Measurements from ENCODE around the gene LMAN2. TPM values are rescaled to one million over a fixed set of nuclear protein-coding genes. Genes with fewer than 3 reads are reported as not detected.
"Not testable (repeated sequence)": the region's sequence is repeated elsewhere in the genome, so short reads cannot be mapped to it uniquely, and the experiment has no call there.

LMAN2 gene
- total RNA-seq, 2 experiments from 2014 or later, result 133 to 140 TPM

DNA sequence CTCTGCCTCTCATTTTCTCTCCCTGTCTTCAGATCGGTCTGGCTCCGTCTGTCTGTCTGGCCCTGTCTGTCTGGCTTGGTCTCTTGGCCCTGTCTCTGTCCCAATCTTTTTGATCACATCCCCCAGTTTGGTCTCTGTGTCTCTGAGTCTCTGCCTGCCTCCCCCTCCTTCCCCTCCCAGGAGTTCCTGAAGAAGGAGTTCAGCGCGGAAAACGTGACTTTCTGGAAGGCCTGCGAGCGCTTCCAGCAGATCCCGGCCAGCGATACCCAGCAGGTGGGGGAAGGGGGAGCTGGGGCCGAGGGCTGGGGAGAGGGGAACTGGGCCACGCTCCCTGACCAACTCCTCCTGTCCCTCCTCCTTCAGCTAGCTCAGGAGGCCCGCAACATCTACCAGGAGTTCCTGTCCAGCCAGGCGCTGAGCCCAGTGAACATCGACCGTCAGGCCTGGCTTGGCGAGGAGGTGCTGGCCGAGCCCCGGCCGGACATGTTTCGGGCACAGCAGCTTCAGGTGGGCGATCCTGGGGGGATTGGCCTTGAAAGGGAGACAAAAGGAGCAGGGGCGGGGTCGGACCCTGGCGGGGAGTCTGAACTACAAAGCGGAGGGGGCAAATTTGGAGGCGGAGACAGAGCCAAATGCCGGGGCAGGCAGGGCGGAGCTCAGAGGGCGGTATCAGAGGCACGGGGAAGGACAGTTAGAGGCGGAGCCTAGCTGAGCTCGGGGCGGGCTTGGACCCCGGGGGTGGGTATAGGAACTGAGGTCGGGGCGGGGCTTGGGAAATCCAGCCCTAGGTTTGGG is 15.3 kb upstream of the LMAN2 start:
- H3K27me3 Mint-ChIP-seq, result no peaks in the 10 kb centered on the region
- CTCF ChIA-PET, result interaction anchor here (1.4 to 22.1 kb wide), 4 partner anchors 9 to 88 kb away, joined by 3 to 405 read pairs (median 9); partner anchors contain the start of genes RGS14 and SLC34A1
- no peak overlapping the region for H3K4me3 Mint-ChIP-seq

DNA sequence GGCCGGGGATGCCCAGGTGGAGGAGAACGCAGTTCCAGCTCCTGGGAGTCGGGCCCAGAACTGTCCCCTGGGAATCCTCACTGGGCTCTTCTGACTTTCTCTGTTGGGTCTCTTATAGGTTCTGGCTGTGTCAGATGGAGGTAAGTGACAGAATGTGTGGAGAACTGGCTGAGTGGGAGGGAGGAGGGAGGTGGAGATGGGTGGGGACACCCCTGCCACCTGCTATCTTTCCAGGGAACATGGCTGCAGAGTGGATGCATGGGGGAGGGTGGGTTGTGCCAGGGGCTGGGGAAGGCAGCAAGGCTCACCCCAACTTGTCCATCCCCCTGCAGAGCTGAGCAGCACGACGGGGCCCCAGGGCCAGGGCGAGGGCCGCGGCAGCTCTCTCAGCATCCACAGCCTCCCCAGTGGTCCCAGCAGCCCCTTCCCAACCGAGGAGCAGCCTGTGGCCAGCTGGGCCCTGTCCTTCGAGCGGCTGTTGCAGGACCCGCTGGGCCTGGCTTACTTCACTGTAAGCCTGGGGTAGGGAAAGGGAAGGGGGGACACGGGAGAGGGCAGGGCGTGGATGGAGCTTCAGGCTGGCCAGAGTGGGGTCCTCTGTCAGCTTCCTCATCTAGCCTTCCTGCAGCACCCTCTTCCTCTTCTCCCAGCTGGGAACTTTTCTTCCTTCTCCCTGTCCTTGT is 14.5 kb upstream of the LMAN2 start:
- CTCF ChIA-PET, result interaction anchor here (1.4 to 22.1 kb wide), 3 partner anchors 20 to 89 kb away, joined by 3 to 405 read pairs (median 10); partner anchors contain the start of gene SLC34A1
- Mint-ChIP-seq H3K4me1 (peaks cover 67% of the 10 kb centered on the region), H3K27ac (no peak overlapping the region), H3K36me3 (peaks cover 31% of the 10 kb centered on the region), H3K4me3 (no peak overlapping the region), H3K27me3 (no peaks in the 10 kb centered on the region), H3K9me3 (ENCODE audit: low read depth) (no peaks in the 10 kb centered on the region)
- DNase-seq (no peak), ATAC-seq (no peak)

More for the DNA sequence above, 15.3 kb upstream of the LMAN2 start:
- DNase-seq (no peak), ATAC-seq (no peak)
- Mint-ChIP-seq H3K27ac (no peak overlapping the region), H3K36me3 (peaks cover 35% of the 10 kb centered on the region), H3K4me1 (peaks cover 66% of the 10 kb centered on the region), H3K9me3 (ENCODE audit: low read depth) (no peaks in the 10 kb centered on the region)

DNA sequence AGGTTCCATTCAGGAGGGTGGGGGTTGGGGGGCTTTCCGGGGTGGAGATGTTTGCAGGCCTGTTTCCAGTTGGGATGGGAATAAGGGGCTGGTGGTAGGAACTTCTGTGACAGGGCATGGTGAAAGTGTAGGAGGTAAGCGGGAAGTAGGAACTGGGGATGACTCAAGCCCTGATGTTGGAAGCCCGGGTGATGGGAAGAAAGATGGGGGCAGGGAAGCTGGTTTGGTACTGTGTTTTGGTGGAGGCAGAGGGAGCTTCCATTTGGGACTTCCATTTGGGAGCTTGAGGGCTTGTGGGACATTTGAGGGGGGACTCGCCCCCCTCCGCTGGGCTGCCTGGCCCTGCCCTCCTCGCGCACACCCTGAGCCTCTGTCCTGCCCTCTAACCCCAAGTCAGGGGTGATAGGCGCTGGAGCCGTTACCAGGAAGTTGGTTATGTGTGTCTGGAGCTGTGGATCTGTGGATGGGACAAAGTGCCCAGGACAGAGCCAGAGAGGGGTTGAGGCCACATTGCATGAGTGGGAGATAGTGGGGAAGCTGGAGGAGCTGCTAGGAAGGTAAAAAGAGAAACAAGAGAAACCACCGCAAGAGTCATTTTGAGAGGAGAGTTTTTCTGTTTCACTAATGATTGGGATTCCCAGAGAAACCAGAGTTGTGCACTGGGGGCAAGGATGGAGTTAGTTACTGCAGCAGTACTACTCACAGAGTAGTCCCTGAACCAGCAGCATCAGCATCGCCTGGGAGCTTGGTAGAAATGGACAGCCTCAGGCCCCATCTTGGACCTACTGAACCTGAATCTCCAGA is 12.9 kb upstream of the LMAN2 start:
- peak; percentile 65 for DNase-seq
- H3K9me3 Mint-ChIP-seq (ENCODE audit: low read depth), result no peaks in the 10 kb centered on the region
- peaks cover 35% of the 10 kb centered on the region for H3K36me3 Mint-ChIP-seq
- H3K4me3 Mint-ChIP-seq, result peak overlapping the region; percentile 43
- ATAC-seq, result peak; percentile 47
- peaks cover 74% of the 10 kb centered on the region for H3K4me1 Mint-ChIP-seq
- peak overlapping the region; percentile 78 for H3K27ac Mint-ChIP-seq
- H3K27me3 Mint-ChIP-seq, result no peaks in the 10 kb centered on the region
- CTCF ChIA-PET, result interaction anchor here (1.0 to 22.1 kb wide), 6 partner anchors 9 to 90 kb away, joined by 3 to 405 read pairs (median 4); partner anchors contain the start of genes LMAN2 and SLC34A1

DNA sequence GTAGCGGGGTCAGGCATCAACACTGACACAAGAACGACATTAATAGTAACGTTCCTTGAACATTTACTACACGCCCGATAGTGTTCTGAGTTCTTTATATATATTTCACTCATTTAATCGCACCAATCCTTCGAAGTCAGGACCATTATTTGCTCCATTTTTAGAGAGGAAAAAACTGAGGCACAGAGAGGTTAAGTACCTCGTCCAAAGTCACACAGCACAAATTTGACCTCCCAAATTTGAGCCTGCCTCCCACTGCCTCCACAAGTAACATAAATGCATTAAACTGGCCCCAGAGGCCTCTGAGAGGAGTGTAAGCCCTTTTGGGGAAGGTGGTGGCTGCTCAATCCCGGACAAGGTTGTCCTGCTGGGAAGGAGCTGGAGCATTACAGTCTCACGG is 12.1 kb upstream of the LMAN2 start:
- H3K27ac Mint-ChIP-seq, result no peak overlapping the region
- peaks cover 31% of the 10 kb centered on the region for H3K36me3 Mint-ChIP-seq
- H3K9me3 Mint-ChIP-seq (ENCODE audit: low read depth), result no peaks in the 10 kb centered on the region
- CTCF ChIA-PET, result interaction anchor here (1.2 to 22.1 kb wide), 3 partner anchors 9 to 23 kb away, joined by 3 to 405 read pairs (median 4); partner anchors contain the start of genes LMAN2 and SLC34A1
- H3K4me3 Mint-ChIP-seq, result peak overlapping the region; percentile 74
- ATAC-seq (no peak), DNase-seq (no peak)
- H3K4me1 Mint-ChIP-seq, result peaks cover 74% of the 10 kb centered on the region
- H3K27me3 Mint-ChIP-seq, result no peaks in the 10 kb centered on the region

DNA sequence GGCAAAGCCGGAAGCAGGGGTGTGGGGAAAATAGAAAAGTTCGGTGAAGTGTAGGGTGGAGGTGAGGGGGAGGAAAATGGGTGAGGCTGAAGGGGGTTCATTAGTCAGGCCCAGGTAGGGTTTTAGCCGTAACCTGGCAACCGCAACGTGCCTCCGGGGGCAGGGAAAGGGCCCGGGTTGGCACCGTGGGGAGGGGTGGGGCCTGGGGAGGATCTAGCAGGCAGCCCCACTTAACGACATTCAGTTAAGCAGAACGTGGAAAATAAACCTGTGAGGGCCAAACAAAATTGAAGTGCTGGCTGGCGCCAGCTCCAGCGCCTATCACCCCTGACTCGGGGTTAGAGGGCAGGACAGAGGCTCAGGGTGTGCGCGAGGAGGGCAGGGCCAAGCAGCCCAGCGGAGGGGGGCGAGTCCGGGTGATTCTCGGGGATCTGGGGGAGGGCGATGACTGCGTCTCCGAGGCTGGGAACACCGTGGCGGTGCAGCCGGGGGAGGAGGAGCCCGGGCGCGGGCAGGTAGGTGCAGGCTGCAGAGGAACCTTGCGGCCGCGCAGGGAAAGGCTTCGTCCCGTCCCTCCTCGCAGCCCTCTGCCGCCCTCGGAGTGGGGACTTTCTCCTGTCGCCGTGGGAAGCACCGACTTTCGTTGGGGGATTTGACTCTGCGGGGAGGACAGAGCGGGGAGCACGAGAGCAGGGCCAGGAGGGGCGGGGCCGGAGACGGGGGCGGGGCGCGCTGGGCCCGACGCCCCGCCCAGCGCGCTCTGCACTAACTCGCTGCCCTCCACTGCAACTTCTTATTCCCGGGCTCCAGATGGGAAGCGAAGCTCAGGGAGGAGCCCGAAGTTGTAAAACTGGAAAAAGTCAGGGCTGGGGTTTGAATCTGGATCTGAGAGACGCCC is 11.4 kb upstream of the LMAN2 start:
- peaks cover 26% of the 10 kb centered on the region for H3K36me3 Mint-ChIP-seq
- peak overlapping the region; percentile 74 for H3K4me3 Mint-ChIP-seq
- DNase-seq (peak; percentile 68), ATAC-seq (peak; percentile 75)
- no peaks in the 10 kb centered on the region for H3K9me3 Mint-ChIP-seq (ENCODE audit: low read depth)
- no peaks in the 10 kb centered on the region for H3K27me3 Mint-ChIP-seq
- peak overlapping the region; percentile 64 for H3K27ac Mint-ChIP-seq
- CTCF ChIA-PET, result interaction anchor here (0.7 to 22.1 kb wide), 10 partner anchors 8 to 53 kb away, joined by 3 to 405 read pairs (median 4); partner anchors contain the start of genes LMAN2, PFN3 and SLC34A1
- H3K4me1 Mint-ChIP-seq, result peaks cover 71% of the 10 kb centered on the region

DNA sequence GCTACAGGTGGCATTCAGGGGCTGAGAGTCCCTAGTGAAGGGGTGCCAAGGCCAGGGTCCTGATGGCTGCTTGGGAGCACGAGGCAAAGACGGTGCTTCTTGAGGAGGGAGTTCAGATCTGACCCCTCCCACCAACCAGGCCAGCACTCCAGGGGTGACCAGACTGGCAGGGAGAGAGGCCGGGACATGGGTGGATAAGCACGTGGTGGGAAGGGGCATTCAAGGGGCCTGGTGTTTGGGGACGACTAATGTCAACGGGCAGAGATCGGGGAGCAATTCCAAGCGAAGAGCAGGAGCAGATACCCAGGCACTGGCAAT is 10.8 kb upstream of the LMAN2 start:
- Mint-ChIP-seq H3K4me1 (peaks cover 76% of the 10 kb centered on the region), H3K4me3 (peak overlapping the region; percentile 31), H3K27ac (peak overlapping the region; percentile 31), H3K36me3 (peaks cover 26% of the 10 kb centered on the region), H3K27me3 (no peaks in the 10 kb centered on the region), H3K9me3 (ENCODE audit: low read depth) (no peaks in the 10 kb centered on the region)
- ATAC-seq (no peak), DNase-seq (no peak)
- CTCF ChIA-PET, result interaction anchor here (0.9 to 22.1 kb wide), 11 partner anchors 9 to 53 kb away, joined by 3 to 405 read pairs (median 5); partner anchors contain the start of genes LMAN2, PFN3 and SLC34A1

DNA sequence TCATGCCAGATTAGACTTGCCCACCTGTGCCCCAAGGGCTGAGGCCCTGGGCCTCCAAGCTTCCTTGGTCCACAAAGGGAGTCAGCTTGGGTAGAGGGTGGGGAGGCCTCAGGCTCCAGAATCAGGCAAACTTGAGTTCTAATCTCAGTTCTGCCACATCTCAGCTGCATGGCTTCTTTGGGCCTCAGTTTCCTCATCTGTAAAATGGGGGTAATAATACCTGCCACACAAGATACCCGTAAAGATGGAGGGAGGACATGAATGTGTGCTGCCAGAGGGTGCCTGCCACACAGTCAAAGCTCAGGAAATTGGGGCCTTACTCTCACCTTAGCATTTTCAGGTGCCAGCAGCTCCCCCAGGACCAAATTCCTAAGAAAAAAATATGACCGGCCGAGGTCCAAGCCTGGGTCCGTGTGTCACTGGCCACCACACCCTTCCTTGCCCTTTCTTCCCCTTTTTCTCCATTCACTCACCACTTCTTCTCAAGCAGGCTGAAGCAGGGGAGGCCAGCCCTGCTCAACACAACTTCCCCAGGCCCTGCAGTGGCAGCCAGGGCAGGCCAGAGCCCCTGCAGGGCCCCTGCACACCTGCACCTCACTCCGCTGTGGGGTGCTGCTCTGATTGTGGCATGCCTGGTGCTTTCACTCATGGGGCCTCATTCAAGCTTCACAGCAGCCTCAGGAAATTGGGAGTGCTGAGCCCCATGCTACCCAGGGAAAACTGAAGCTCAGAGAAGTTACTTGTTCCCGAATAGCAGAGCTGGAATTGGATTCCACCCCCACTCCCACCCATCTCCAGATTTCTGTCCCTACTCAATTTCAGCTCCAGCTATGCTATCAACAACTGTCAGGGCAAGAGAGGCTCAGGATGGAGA is 10.2 kb upstream of the LMAN2 start:
- Mint-ChIP-seq H3K27ac (peak overlapping the region; percentile 65), H3K9me3 (ENCODE audit: low read depth) (no peaks in the 10 kb centered on the region), H3K36me3 (peaks cover 23% of the 10 kb centered on the region), H3K27me3 (no peaks in the 10 kb centered on the region), H3K4me3 (peak overlapping the region; percentile 31), H3K4me1 (peaks cover 82% of the 10 kb centered on the region)
- CTCF ChIA-PET, result interaction anchor here (0.9 to 22.1 kb wide), 11 partner anchors 10 to 94 kb away, joined by 3 to 405 read pairs (median 5); partner anchors contain the start of genes LMAN2, PFN3 and SLC34A1
- no peak for ATAC-seq
- no peak for DNase-seq

DNA sequence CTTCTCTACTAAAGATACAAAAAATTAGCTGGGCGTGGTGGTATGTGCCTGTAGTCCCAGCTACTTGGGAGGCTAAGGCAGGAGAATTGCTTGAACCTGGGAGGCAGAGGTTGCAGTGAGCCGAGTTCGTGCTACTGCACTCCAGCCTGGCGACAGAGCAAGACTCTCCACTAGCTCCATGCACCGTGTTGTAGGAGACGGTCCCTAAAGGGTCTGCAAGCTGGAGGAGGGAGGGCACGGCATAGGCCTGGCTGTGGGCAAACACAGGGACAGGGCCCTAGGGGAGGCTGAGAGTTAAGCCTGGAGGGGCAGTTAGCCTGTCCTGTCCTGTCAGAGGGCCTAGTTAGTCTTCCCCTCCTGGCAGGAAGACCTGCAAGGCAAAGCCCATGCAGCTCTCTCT is 9.3 kb upstream of the LMAN2 start:
- not testable (repeated sequence) for H3K27ac Mint-ChIP-seq; H3K27me3 Mint-ChIP-seq; ATAC-seq; H3K4me3 Mint-ChIP-seq; DNase-seq; H3K9me3 Mint-ChIP-seq (ENCODE audit: low read depth)
- CTCF ChIA-PET, result interaction anchor here (0.6 to 22.1 kb wide), 7 partner anchors 9 to 117 kb away, joined by 3 to 405 read pairs (median 21); partner anchors contain the start of genes LMAN2, PFN3 and SLC34A1
- H3K36me3 Mint-ChIP-seq, result peaks cover 18% of the 10 kb centered on the region
- H3K4me1 Mint-ChIP-seq, result peaks cover 85% of the 10 kb centered on the region

DNA sequence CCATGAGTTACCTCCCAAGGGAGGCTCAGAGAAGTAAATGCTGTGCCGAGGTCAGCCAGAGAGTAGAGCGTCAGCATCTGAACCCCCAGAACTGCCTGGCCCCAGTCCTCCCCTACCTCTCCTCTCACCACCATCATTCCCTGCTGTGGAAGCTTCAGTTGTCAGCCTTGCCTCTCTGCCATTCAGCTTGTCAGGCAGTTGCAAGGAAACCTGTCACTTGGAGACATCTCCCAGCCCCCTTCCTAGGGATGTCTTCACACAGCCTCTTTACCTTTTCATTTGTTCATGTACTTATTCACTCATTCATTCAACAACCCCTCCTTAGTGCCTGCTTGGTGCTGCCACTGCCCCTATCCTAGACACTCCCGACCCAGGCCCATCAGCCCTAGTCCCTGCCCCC is 8.4 kb upstream of the LMAN2 start:
- Mint-ChIP-seq H3K4me3 (peak overlapping the region; percentile 92), H3K9me3 (ENCODE audit: low read depth) (peaks cover 2% of the 10 kb centered on the region), H3K4me1 (peaks cover 84% of the 10 kb centered on the region), H3K27me3 (no peaks in the 10 kb centered on the region), H3K36me3 (peaks cover 21% of the 10 kb centered on the region), H3K27ac (peak overlapping the region; percentile 42)
- no peak for ATAC-seq
- CTCF ChIA-PET, result interaction anchor here (2.9 to 22.1 kb wide), 5 partner anchors 8 to 50 kb away, joined by 11 to 405 read pairs (median 46); partner anchors contain the start of genes LMAN2, PFN3 and SLC34A1
- no peak for DNase-seq

DNA sequence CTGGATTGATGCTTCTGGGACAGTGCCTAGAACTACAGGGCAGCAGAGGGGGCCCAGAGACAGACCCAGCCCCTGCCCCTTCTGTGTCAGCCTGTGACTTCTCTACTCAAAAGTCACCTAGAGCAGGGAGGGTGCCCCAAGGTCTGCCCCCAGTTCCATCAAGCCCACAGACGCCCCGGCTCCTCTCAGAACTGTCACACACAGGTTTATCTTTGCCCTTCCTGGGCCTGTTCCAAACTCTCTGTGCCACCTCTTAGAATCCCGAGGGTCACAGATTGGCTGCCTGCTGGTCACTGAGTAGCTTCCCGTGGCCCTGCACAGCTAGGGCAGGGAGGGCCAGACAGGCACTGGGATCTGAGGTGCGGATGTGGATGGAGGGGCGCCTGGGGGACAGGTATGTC is 8.0 kb upstream of the LMAN2 start:
- CTCF ChIA-PET, result interaction anchor here (2.9 to 22.1 kb wide), 5 partner anchors 7 to 50 kb away, joined by 11 to 405 read pairs (median 46); partner anchors contain the start of genes LMAN2, PFN3 and SLC34A1
- H3K27me3 Mint-ChIP-seq, result no peaks in the 10 kb centered on the region
- H3K4me1 Mint-ChIP-seq, result peaks cover 83% of the 10 kb centered on the region
- peaks cover 2% of the 10 kb centered on the region for H3K9me3 Mint-ChIP-seq (ENCODE audit: low read depth)
- peak overlapping the region; percentile 79 for H3K27ac Mint-ChIP-seq
- peak overlapping the region; percentile 92 for H3K4me3 Mint-ChIP-seq
- no peak for DNase-seq
- ATAC-seq, result no peak
- peaks cover 23% of the 10 kb centered on the region for H3K36me3 Mint-ChIP-seq

DNA sequence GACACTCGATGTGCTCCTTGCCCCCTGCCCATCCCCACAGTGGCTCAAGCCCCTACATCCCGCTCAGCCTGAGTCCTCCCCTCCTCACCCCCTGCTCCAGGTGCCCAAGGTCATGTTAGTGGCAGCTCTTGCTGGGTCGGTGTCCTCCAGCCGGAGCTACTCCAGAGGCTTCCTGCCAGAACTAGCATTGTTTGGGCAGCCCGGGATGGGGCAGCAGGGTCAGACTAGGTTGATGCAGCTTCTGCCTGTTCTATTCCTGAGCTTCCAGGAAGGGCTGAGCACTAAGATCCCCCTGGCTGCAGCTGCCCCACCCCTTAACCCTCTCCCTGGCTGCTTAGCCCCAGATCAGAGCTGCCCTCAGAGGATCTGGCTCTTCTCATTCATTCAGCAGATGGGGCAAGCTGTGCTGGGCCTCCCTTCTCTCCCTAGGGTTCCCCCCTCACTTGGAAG is 6.9 kb upstream of the LMAN2 start:
- peak; percentile 3 for ATAC-seq
- DNase-seq, result no peak
- no peaks in the 10 kb centered on the region for H3K27me3 Mint-ChIP-seq
- H3K4me3 Mint-ChIP-seq, result peak overlapping the region; percentile 92
- H3K36me3 Mint-ChIP-seq, result peaks cover 24% of the 10 kb centered on the region
- CTCF ChIA-PET, result interaction anchor here (1.0 to 22.1 kb wide), 9 partner anchors 9 to 114 kb away, joined by 3 to 405 read pairs (median 11); partner anchors contain the start of genes PFN3 and SLC34A1
- peak overlapping the region; percentile 79 for H3K27ac Mint-ChIP-seq
- H3K9me3 Mint-ChIP-seq (ENCODE audit: low read depth), result peaks cover 2% of the 10 kb centered on the region
- H3K4me1 Mint-ChIP-seq, result peaks cover 77% of the 10 kb centered on the region
